Activated naive CD4-positive, alpha-beta T cell treated with anti-CD3 and anti-CD28 coated beads, Interleukin-2, amount 10 ng/mL, durations not matched to agents 7 days and 5 days (primary cell): ENCODE measurements around the gene NEMP1.
"Not testable (repeated sequence)": the region's sequence is repeated elsewhere in the genome, so short reads cannot be mapped to it uniquely, and the experiment has no call there.

Source experiments
- CTCF ChIA-PET: fragments of 350-600 bp; sonication (Branson Sonifier 250); formaldehyde crosslinking; loops from one replicate; lab custom pipeline; 2021; ENCODE audit warnings: antibody characterized with exemption; lab: Charles Lee
- DNase-seq: peaks from one replicate; pipeline ENCODE4 v3.0.0-alpha.2; 2020
- H3K27ac Mint-ChIP-seq: one replicate; pipeline ENCODE4 v1.8.0; 2021; ENCODE audit warnings: mild to moderate bottlenecking, moderate library complexity, mixed read lengths
- H3K27me3 Mint-ChIP-seq: one replicate; pipeline ENCODE4 v1.8.0; 2021; ENCODE audit warnings: mild to moderate bottlenecking, mixed read lengths
- H3K36me3 Mint-ChIP-seq: one replicate; pipeline ENCODE4 v1.8.0; 2021; ENCODE audit warnings: mixed read lengths
- H3K4me1 Mint-ChIP-seq: one replicate; pipeline ENCODE4 v1.8.0; 2021; ENCODE audit warnings: mixed read lengths
- H3K4me3 Mint-ChIP-seq: one replicate; pipeline ENCODE4 v1.8.0; 2021; ENCODE audit warnings: mild to moderate bottlenecking, moderate library complexity, mixed read lengths
- H3K9me3 Mint-ChIP-seq: one replicate; pipeline ENCODE4 v1.8.0; 2021; ENCODE audit warnings: mixed read lengths

NEMP1 gene, protein sequence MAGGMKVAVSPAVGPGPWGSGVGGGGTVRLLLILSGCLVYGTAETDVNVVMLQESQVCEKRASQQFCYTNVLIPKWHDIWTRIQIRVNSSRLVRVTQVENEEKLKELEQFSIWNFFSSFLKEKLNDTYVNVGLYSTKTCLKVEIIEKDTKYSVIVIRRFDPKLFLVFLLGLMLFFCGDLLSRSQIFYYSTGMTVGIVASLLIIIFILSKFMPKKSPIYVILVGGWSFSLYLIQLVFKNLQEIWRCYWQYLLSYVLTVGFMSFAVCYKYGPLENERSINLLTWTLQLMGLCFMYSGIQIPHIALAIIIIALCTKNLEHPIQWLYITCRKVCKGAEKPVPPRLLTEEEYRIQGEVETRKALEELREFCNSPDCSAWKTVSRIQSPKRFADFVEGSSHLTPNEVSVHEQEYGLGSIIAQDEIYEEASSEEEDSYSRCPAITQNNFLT

DNA sequence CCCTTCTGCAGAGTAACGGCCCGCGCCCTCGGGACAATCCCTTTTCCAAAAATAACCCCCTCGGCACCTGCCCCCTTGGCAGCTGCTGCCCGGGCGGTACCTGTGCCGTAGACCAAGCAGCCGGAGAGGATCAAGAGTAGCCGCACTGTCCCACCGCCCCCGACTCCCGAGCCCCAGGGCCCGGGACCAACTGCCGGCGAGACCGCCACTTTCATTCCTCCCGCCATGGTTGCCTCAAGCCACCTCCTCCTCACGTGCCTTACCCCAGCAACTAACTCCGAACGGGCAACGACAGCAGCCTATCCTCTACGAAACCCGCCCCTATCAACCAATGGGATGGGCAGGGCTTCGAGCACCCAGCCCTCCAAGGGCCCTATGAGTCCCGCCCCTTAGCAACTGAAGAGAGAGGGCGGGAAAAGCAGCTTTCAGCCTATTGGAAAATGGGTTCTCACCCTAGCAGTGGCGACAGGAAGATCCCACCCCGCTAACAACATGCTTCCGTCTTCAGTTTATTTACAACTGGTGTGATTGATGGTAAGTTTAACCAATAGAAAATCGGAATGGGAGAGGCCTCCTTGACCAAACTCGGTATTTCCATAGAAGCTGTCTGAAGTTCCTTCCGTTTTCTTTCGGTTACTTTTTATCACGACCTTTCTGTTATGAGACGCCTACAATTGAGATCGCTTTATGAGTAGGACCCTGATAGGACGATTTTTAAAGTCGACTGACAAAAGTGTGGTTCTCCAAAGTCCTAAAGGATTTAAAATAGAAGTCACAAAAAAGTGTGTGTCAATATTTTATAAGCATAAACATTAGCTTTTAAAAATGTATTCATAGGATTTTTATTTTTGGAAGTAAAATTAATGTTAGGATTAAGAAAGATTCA lies at the start of gene NEMP1:
TSS of gene NEMP1 (minus strand) at position 273 of the 886 bp plus-strand sequence. CDS start at position 227, 46 bp downstream.
- Mint-ChIP-seq H3K36me3 (peaks cover 9% of the 10 kb centered on the region), H3K27me3 (no peaks in the 10 kb centered on the region), H3K27ac (peak within 1 kb of the TSS; percentile 97), H3K4me3 (peak within 1 kb of the TSS; percentile 79), H3K4me1 (peaks cover 36% of the 10 kb centered on the region), H3K9me3 (no peaks in the 10 kb centered on the region)
- CTCF ChIA-PET = interaction anchor here (0.6 to 3.3 kb wide), 11 partner anchors 10 to 162 kb away, joined by 3 to 29 read pairs (median 5); partner anchors contain the start of genes NAB2 and STAT6
- peak; percentile 98 for DNase-seq

DNA sequence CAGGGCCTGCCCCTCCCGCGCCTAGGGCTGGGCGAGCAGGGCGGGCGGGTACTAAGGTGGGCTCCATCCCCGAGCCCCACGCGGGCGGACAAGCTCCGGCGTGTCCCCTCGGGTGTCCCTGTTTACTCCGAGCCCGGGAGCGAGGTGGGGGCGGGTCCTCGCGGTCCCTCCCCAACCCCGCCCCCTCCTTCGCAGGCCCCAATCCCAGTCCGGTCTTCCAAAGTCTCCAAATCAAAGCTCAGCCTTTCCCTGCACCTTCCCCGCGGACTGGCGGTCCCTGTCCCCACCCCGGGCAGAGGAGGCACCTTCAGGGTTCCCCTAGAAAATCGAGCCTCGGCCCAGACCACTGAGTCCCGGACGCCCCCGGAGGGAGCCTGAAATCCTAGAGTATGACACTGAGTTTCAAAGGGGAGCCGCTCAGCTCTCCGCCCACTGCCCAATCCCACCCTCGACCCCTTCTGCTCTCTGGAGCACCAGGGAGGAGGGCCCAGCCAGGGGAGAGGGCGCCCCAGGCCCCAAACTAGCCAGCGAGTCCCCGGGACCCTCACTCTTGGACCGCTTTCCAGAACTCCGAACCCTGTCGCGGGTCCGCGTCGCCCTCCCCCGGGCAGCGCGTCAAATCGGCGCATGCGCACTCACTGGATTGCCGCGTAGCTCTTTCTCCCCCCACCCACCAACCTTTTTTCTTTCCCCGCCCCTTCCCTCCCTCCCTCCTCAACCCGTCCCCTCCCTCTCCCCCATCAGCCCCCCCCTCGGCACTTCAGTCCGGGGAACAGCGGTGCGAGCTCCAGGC lies 49.3 kb upstream of the NEMP1 start, which contains the start of gene LRP1:
TSS of gene LRP1 (plus strand) at position 758 of the 793 bp plus-strand sequence. CDS start 482 bp downstream, outside the sequence.
- peaks cover 7% of the 10 kb centered on the region for H3K9me3 Mint-ChIP-seq
- CTCF ChIA-PET = interaction anchor here (1.0 to 10.6 kb wide), 7 partner anchors 16 to 114 kb away, joined by 4 to 151 read pairs (median 8); partner anchors contain the start of gene STAT6
- peak within 1 kb of the TSS; percentile 82 for H3K4me3 Mint-ChIP-seq
- peaks cover 87% of the 10 kb centered on the region for H3K27me3 Mint-ChIP-seq
- no peaks in the 10 kb centered on the region for H3K36me3 Mint-ChIP-seq
- H3K4me1 Mint-ChIP-seq = peaks cover 16% of the 10 kb centered on the region
- peak within 1 kb of the TSS; percentile 44 for H3K27ac Mint-ChIP-seq
- peak; percentile 82 for DNase-seq

GRCh38 chr12:57127101-57127725 lies 48.6 kb upstream of the NEMP1 start:
- H3K4me1 Mint-ChIP-seq = peaks cover 16% of the 10 kb centered on the region
- no peaks in the 10 kb centered on the region for H3K36me3 Mint-ChIP-seq
- H3K27ac Mint-ChIP-seq = no peak overlapping the region
- H3K27me3 Mint-ChIP-seq = peaks cover 86% of the 10 kb centered on the region
- CTCF ChIA-PET = interaction anchor here (0.7 to 10.6 kb wide), 8 partner anchors 15 to 126 kb away, joined by 3 to 151 read pairs (median 8); partner anchors contain the start of gene STAT6
- peaks cover 7% of the 10 kb centered on the region for H3K9me3 Mint-ChIP-seq
- H3K4me3 Mint-ChIP-seq = peak overlapping the region; percentile 82
- DNase-seq = peak; percentile 62

GRCh38 chr12:57126561-57126960 lies 48.0 kb upstream of the NEMP1 start:
- Mint-ChIP-seq H3K4me3 (no peak overlapping the region), H3K9me3 (peaks cover 7% of the 10 kb centered on the region), H3K27ac (no peak overlapping the region), H3K27me3 (peaks cover 79% of the 10 kb centered on the region), H3K36me3 (no peaks in the 10 kb centered on the region), H3K4me1 (peaks cover 16% of the 10 kb centered on the region)
- DNase-seq = no peak
- CTCF ChIA-PET = interaction anchor here (0.7 to 10.6 kb wide), 8 partner anchors 15 to 125 kb away, joined by 3 to 151 read pairs (median 8); partner anchors contain the start of gene STAT6

- Mint-ChIP-seq H3K36me3 (no peaks in the 10 kb centered on the region), H3K9me3 (peaks cover 7% of the 10 kb centered on the region), H3K27ac (no peak overlapping the region), H3K4me3 (no peak overlapping the region), H3K4me1 (peaks cover 16% of the 10 kb centered on the region), H3K27me3 (peaks cover 74% of the 10 kb centered on the region)
- DNase-seq = no peak
- CTCF ChIA-PET = interaction anchor here (1.0 to 10.6 kb wide), 8 partner anchors 10 to 125 kb away, joined by 3 to 151 read pairs (median 10); no protein-coding TSS in a partner anchor
Measured at GRCh38 chr12:57126061-57126460, 47.5 kb upstream of the NEMP1 start.

- Mint-ChIP-seq H3K27ac (no peak overlapping the region), H3K4me1 (peaks cover 11% of the 10 kb centered on the region), H3K9me3 (peaks cover 7% of the 10 kb centered on the region), H3K36me3 (no peaks in the 10 kb centered on the region), H3K27me3 (peaks cover 57% of the 10 kb centered on the region), H3K4me3 (no peak overlapping the region)
- DNase-seq = peak; percentile 85
- CTCF ChIA-PET = interaction anchor here (0.6 to 10.6 kb wide), 25 partner anchors 9 to 137 kb away, joined by 3 to 151 read pairs (median 4); partner anchors contain the start of genes STAC3 and STAT6
Measured at GRCh38 chr12:57124261-57124877, 45.8 kb upstream of the NEMP1 start.

DNA sequence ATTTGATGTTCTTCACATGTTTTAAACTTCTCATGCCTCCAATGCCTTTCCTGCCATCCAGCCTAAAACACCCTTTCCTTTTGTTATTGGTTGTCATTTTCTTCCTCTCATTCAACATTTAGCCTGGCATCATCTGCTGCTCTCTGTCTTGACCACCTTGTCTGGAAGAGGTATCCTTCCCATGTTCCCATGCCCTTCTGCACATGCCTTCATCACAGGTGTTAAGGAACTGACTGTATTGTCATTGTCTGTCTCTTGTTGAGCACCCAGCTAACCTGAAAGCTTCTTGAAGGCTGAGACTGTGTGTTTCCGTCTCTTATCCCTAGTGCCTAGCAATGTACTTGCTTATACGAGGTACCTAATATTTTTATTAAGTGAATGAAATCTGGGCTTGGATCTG lies 45.2 kb upstream of the NEMP1 start:
- CTCF ChIA-PET = interaction anchor here (0.7 to 10.6 kb wide), 24 partner anchors 8 to 138 kb away, joined by 3 to 151 read pairs (median 4); partner anchors contain the start of genes STAC3 and STAT6
- H3K36me3 Mint-ChIP-seq = no peaks in the 10 kb centered on the region
- no peak for DNase-seq
- H3K4me1 Mint-ChIP-seq = peaks cover 13% of the 10 kb centered on the region
- peaks cover 7% of the 10 kb centered on the region for H3K9me3 Mint-ChIP-seq
- H3K27ac Mint-ChIP-seq = no peak overlapping the region
- H3K27me3 Mint-ChIP-seq = peaks cover 52% of the 10 kb centered on the region
- no peak overlapping the region for H3K4me3 Mint-ChIP-seq

DNA sequence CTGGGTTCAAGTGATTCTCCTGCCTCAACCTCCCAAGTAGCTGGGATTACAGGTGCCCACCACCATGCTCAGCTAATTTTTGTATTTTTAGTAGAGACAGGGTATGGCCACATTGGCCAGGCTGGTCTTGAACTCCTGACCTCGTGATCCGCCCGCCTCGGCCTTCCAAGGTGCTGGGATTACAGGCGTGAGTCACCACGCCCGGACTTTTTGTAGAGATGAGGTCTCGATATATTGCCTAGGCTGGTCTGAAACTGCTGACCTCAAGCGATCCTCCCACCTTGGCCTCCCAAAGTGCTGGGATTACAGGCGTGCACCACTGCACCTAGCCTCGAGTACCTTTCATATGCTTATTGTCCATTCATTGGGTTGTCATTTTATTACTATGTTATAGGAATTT lies 42.1 kb upstream of the NEMP1 start:
- H3K4me3 Mint-ChIP-seq, H3K27ac Mint-ChIP-seq, DNase-seq, H3K9me3 Mint-ChIP-seq, H3K36me3 Mint-ChIP-seq, H3K4me1 Mint-ChIP-seq: not testable (repeated sequence)
- peaks cover 32% of the 10 kb centered on the region for H3K27me3 Mint-ChIP-seq
- CTCF ChIA-PET = interaction anchor here (1.1 to 10.6 kb wide), 6 partner anchors 8 to 63 kb away, joined by 4 to 151 read pairs (median 7); partner anchors contain the start of gene STAT6

DNA sequence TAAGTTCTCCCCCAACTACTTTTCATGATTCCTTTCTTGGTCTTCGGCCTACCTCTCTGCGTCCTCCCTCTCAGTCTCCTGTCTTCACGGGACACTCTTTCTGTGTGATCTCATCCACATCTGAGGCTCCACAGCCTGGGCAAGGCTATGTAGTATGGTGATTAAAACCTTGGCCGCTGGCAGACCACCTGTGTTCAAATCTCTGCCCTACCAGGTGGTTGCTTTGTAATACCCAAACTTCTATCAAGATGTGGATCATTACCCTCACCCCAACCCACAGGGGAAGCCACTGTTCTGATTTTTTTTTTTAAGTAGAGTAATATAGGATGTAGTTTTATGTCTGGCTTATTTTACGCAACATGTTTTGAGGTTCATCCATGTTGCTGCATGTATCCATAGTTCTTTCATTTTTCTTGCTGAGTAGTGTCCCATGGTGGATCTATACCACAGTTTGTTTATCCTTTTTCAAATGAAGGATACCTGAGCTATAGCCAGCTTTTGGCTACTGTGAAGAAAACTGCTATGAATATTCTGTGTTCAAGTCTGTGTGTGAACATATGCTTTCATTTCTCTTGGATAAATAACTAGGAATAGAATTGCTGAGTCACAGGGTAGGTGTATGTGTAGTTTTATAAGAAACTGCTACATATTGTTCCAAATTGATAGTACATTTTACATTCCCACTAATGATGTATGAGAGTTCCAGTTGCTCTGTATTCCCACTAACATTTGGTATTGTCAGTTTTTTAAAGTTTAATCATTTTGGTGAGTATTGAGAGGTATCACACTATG lies 40.9 kb upstream of the NEMP1 start:
- H3K27me3 Mint-ChIP-seq = peaks cover 22% of the 10 kb centered on the region
- H3K36me3 Mint-ChIP-seq = no peaks in the 10 kb centered on the region
- CTCF ChIA-PET = interaction anchor here (2.2 to 5.2 kb wide), 3 partner anchors 7 to 50 kb away, joined by 5 to 40 read pairs (median 9); partner anchors contain the start of gene STAT6
- H3K9me3 Mint-ChIP-seq = peaks cover 7% of the 10 kb centered on the region
- no peak overlapping the region for H3K4me3 Mint-ChIP-seq
- no peak overlapping the region for H3K27ac Mint-ChIP-seq
- peaks cover 4% of the 10 kb centered on the region for H3K4me1 Mint-ChIP-seq
- DNase-seq = no peak

DNA sequence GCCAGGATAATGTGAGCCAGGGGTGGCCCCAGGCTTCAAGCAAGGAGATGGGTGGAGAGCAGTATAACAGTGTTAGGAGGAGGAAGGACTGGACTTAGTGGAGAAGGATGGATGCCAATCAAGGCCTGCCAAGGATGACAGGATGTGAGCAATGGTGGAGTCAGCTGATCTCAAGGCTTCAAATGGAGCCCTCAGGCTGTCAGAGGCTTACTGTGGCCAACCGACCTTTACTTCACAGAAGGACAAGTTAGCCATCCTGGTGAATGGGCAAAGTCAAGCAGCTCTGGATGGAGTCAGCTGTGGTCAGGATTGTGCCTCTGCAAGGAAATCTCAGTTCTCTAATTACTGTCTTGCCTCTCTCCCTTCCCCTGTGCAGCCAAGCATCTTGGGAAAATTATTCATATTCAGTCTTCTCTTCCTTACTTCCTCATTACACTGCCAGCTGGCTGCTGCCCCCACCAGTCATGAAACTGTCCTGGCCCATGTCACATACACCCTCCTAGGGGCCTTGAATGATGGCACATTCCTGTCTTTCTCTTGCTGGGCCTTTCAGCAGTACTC lies 40.2 kb upstream of the NEMP1 start:
- Mint-ChIP-seq H3K27me3 (peaks cover 17% of the 10 kb centered on the region), H3K27ac (no peak overlapping the region), H3K36me3 (no peaks in the 10 kb centered on the region), H3K4me3 (no peak overlapping the region), H3K4me1 (peaks cover 2% of the 10 kb centered on the region), H3K9me3 (peaks cover 4% of the 10 kb centered on the region)
- DNase-seq = no peak
- CTCF ChIA-PET = interaction anchor here (2.2 to 3.0 kb wide), 2 partner anchors 27 to 50 kb away, joined by 5 to 9 read pairs; no protein-coding TSS in a partner anchor

DNA sequence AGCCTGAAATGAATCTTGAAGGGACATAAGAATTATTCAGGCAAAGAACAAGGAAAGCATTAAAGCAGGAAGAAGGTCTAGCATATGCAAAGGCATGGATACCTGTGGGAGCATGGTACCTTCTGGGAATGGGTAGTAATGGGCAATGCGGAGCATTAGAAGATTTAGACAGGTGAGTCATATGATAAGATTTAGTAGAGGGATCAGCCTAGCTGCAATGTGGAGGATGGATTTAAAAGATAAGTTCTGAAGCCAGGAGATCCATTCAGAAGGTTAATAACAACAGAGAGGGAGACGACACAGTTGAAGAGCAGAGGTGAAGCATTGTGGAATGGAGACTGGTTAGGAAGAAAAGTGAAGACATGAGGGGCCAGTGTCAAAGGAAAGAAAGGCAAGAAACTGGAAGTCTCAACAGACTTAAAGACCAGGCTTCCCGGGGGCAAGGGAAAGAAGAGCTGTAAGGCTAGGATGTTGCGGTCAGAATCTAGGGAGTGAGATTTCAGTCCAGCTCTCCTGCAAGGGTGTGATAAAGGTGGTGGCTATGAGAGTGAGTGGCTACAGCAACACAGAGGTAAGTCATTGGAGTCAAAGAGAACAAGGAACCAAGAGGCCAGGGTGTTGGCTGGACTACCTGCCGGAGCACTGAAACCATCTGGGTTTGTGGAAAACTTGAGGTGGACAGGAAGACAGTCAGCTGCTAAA lies 38.1 kb upstream of the NEMP1 start:
- H3K9me3 Mint-ChIP-seq = no peaks in the 10 kb centered on the region
- no peak overlapping the region for H3K27ac Mint-ChIP-seq
- H3K27me3 Mint-ChIP-seq = peaks cover 15% of the 10 kb centered on the region
- DNase-seq = no peak
- CTCF ChIA-PET = interaction anchor here (0.6 to 2.4 kb wide), 7 partner anchors 8 to 359 kb away, joined by 3 to 15 read pairs (median 5); no protein-coding TSS in a partner anchor
- H3K4me3 Mint-ChIP-seq = no peak overlapping the region
- H3K4me1 Mint-ChIP-seq = peaks cover 17% of the 10 kb centered on the region
- no peaks in the 10 kb centered on the region for H3K36me3 Mint-ChIP-seq
